AG10803 (cell line): ENCODE measurements around the gene SYNPO2.

Experiments used
- DNase-seq: peaks from one replicate; pipeline ENCODE4 v3.0.0; 2010; ENCODE audit warnings: low read depth
- H3K4me3 ChIP-seq: 2 replicates; pipeline ENCODE4 v1.5.1; 2011; ENCODE audit warnings: mild to moderate bottlenecking, low read length, control low read depth
- CTCF ChIP-seq: conservative IDR thresholded peaks from 2 replicates; pipeline ENCODE4 v1.5.1; 2011; ENCODE audit warnings: mild to moderate bottlenecking, low read length, control low read depth, inconsistent platforms

Gene SYNPO2

GRCh38 chr4:118904418-118904817, 15.8 kb downstream of the SYNPO2 start:
- no peak for DNase-seq
- TF ChIP-seq CTCF: no peak
- no peak overlapping the region for H3K4me3 ChIP-seq

- TF ChIP-seq CTCF: no peak
- no peak overlapping the region for H3K4me3 ChIP-seq
- no peak for DNase-seq
These were observed 16.3 kb downstream of the SYNPO2 start for GRCh38 chr4:118904935-118905334.

GRCh38 chr4:118905566-118905965, 16.9 kb downstream of the SYNPO2 start:
- no peak overlapping the region for H3K4me3 ChIP-seq
- no peak for TF ChIP-seq CTCF
- DNase-seq: no peak

GRCh38 chr4:118909173-118909956, 20.7 kb downstream of the SYNPO2 start:
- no peak for TF ChIP-seq CTCF
- H3K4me3 ChIP-seq: no peak overlapping the region
- no peak for DNase-seq

GRCh38 chr4:118910221-118910620, 21.6 kb downstream of the SYNPO2 start:
- no peak overlapping the region for H3K4me3 ChIP-seq
- no peak for TF ChIP-seq CTCF
- DNase-seq: no peak

- no peak for TF ChIP-seq CTCF
- DNase-seq: peak; percentile 50
- no peak overlapping the region for H3K4me3 ChIP-seq
These were observed 22.6 kb downstream of the SYNPO2 start for GRCh38 chr4:118911238-118911703.

- no peak for TF ChIP-seq CTCF
These were observed 26.8 kb downstream of the SYNPO2 start for GRCh38 chr4:118915468-118915867.

More at GRCh38 chr4:118915468-118915867, 26.8 kb downstream of the SYNPO2 start:
- no peak overlapping the region for H3K4me3 ChIP-seq
- DNase-seq: no peak
